Stomach smooth muscle (tissue), 2 donors: ENCODE measurements around the gene KRTAP3-2.

Experiments
- H3K27ac ChIP-seq: one replicate; pipeline ENCODE4 v1.7.0; 2013; ENCODE audit warnings: mild to moderate bottlenecking, low read length, inconsistent platforms
- H3K27me3 ChIP-seq, 2 donors: one replicate each; pipeline ENCODE4 v1.7.0; 2013; ENCODE audit warnings: low read length in 2 of 2; ENCODE audit not compliant: insufficient read depth in 2 of 2, control insufficient read depth in 1 of 2
- H3K36me3 ChIP-seq, 2 donors: one replicate each; pipeline ENCODE4 v1.7.0; 2013; ENCODE audit warnings: low read length in 2 of 2; ENCODE audit not compliant: control insufficient read depth in 2 of 2, insufficient read depth in 2 of 2
- H3K4me1 ChIP-seq: one replicate; pipeline ENCODE4 v1.7.0; 2013; ENCODE audit warnings: low read length; ENCODE audit not compliant: control insufficient read depth, insufficient read depth
- H3K4me3 ChIP-seq, 2 donors: one replicate each; pipeline ENCODE4 v1.7.0; 2013; ENCODE audit warnings: low read length in 2 of 2
- H3K9ac ChIP-seq, 2 donors: one replicate each; pipeline ENCODE4 v1.7.0; 2013; ENCODE audit warnings: low read length in 2 of 2, mild to moderate bottlenecking in 1 of 2
- H3K9me3 ChIP-seq, 2 donors: one replicate each; pipeline ENCODE4 v1.7.0; 2013; ENCODE audit warnings: low read length in 2 of 2; ENCODE audit not compliant: control insufficient read depth in 2 of 2
- donor health status: healthy.
- donor health status: Pancreatic carcinoma.

The KRTAP3-2 gene

DNA sequence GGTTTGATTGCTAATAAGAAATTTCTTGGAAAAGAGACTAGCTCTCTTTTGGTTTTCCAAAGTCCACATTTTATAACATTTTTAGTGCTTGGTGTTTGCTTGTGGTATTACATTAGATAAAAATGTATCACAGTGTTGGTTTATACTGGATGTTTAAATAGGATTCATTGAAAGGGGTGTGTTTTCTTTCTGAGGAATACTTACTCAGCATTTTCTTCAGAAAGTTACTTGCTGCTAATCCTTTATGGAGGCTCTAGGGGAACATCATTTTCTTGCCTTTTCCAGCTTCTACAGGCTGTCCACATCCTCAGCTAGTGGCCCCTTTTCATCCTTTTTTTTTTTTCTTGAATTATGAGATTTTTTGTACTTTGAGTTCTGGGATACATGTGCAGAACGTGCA lies 32.1 kb downstream of the KRTAP3-2 start:
- Histone ChIP-seq H3K4me1 (no peaks in the 10 kb centered on the region), H3K36me3 (no peaks in the 10 kb centered on the region), H3K27ac (no peak overlapping the region), H3K9ac (no peak overlapping the region), H3K27me3 (no peaks in the 10 kb centered on the region), H3K4me3 (no peak overlapping the region), H3K9me3 (peaks cover 3% of the 10 kb centered on the region in 2 donors)

DNA sequence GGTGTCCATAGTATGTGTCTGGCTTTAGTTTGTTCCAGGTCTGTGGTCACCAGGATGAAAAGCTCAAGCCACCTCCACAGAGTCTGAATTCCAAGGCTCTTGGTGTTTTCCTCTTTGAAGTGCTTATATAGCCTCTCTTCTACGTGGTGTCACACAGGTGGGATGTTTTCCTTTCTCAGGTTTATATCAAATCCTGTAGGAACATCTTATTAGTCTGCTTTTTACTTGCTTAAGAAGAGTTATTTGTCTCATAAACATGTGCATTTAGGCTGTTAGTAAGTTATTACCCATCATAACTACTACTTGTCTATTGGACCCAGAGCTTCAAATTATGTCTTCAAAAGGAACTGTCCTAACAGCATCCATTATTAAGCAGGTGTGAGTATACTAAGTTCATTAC lies 32.9 kb downstream of the KRTAP3-2 start, which contains the start of gene KRT39:
Gene KRT39 (minus strand): TSS at position 101 of the 400 bp plus-strand sequence. CDS start 92 bp downstream, at position 9.
- H3K36me3 ChIP-seq = no peaks in the 10 kb centered on the region
- peaks cover 3% of the 10 kb centered on the region in 2 donors for H3K9me3 ChIP-seq
- no peak within 1 kb of the TSS for H3K9ac ChIP-seq
- H3K4me3 ChIP-seq = no peak within 1 kb of the TSS
- H3K4me1 ChIP-seq = no peaks in the 10 kb centered on the region
- H3K27me3 ChIP-seq = no peaks in the 10 kb centered on the region
- no peak within 1 kb of the TSS for H3K27ac ChIP-seq

DNA sequence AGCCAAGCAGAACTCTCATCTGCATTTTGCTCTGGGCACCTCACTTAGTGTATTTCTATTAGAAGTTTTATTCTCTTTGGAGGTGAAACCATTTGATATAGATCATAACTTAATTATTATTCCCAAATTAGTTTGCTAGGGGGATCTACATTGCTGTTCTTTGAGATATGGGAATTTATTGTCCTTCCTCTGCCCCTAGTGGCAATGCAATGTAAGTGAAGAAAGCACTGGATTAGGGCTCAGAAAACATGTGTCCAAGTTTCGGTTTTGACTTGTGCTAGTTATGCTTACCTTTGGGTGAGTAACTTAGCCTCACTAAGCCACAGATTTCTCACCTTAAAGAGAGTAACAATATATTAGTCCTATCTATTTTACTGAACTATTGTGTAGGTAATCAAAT lies 35.9 kb downstream of the KRTAP3-2 start:
- no peaks in the 10 kb centered on the region for H3K4me1 ChIP-seq
- H3K27ac ChIP-seq = no peak overlapping the region
- peaks cover 3% of the 10 kb centered on the region in 2 donors for H3K9me3 ChIP-seq
- no peak overlapping the region for H3K4me3 ChIP-seq
- H3K9ac ChIP-seq = no peak overlapping the region
- H3K36me3 ChIP-seq = no peaks in the 10 kb centered on the region
- H3K27me3 ChIP-seq = peaks cover 0 to 4% of the 10 kb centered on the region in 2 donors

DNA sequence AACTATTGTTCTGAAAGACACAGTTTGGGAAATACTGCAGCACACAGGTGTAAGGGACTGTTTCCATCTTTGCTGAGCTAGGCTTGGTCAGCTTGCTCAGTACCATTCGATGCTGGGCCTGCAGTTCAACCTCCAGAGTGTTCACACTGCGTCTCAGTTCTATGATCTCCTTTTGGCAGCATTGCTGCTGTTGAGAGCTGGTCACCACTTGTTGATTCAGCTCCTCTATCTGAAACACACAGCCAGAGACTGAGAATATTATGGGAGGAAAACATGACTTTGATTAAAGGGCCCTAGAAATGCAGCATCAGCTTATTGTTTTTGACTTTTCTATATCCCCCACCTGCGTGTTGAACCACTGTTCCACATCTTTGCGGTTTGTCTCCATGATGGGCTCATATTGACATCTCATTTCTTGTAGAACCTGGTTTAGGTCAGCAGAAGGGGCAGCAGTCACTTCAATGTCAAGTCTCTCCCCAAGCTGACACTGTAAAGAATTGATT lies 37.6 kb downstream of the KRTAP3-2 start:
- no peak overlapping the region for H3K9ac ChIP-seq
- no peak overlapping the region for H3K27ac ChIP-seq
- H3K27me3 ChIP-seq = peaks cover 0 to 4% of the 10 kb centered on the region in 2 donors
- no peak overlapping the region for H3K4me3 ChIP-seq
- no peaks in the 10 kb centered on the region for H3K4me1 ChIP-seq
- H3K36me3 ChIP-seq = no peaks in the 10 kb centered on the region
- peaks cover 3% of the 10 kb centered on the region in 2 donors for H3K9me3 ChIP-seq

DNA sequence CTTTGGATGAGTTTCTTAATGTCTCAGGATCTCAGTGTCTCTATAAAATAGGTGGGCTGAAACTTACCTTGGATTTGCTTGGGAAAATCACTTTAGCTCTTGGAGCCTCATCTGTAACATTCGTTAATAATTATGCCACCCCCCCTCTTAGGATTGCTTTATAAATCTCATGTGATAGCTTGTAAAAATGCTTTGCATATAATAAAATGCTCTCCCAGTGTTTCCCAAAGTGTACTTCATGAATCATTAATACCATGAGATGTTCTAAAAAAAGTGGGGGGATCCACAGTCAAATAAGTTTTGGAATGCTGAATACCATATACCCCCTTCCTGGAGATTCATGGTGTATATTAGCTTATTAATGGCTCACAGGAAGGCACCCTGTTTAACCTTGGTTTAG lies 38.1 kb downstream of the KRTAP3-2 start:
- Histone ChIP-seq H3K9me3 (peaks cover 3% of the 10 kb centered on the region in 2 donors), H3K9ac (no peak overlapping the region), H3K27ac (no peak overlapping the region), H3K4me1 (no peaks in the 10 kb centered on the region), H3K27me3 (peaks cover 0 to 4% of the 10 kb centered on the region in 2 donors), H3K36me3 (no peaks in the 10 kb centered on the region), H3K4me3 (no peak overlapping the region)

DNA sequence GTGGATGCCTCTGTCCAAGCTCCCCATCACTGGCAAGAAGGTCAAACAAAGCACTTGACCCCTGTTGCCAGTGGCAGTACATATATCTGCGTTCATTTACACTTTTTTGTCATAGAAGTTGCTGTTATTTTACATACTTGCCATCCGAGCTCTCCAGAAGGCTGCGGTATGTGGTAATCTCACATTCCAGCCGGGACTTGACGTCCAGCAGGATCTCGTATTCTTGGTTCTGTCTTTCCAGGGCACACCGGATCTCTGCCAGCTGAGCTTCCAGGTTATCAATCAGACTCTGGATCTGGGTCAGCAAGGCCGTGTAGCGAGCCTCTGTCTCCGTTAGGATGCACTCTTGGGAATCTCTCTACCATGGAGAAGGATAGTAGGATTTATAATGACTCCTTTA lies 39.6 kb downstream of the KRTAP3-2 start:
- H3K4me1 ChIP-seq = no peaks in the 10 kb centered on the region
- peaks cover 0 to 4% of the 10 kb centered on the region in 2 donors for H3K27me3 ChIP-seq
- peaks cover 3% of the 10 kb centered on the region in 2 donors for H3K9me3 ChIP-seq
- H3K4me3 ChIP-seq = no peak overlapping the region
- H3K27ac ChIP-seq = no peak overlapping the region
- H3K9ac ChIP-seq = no peak overlapping the region
- H3K36me3 ChIP-seq = no peaks in the 10 kb centered on the region

DNA sequence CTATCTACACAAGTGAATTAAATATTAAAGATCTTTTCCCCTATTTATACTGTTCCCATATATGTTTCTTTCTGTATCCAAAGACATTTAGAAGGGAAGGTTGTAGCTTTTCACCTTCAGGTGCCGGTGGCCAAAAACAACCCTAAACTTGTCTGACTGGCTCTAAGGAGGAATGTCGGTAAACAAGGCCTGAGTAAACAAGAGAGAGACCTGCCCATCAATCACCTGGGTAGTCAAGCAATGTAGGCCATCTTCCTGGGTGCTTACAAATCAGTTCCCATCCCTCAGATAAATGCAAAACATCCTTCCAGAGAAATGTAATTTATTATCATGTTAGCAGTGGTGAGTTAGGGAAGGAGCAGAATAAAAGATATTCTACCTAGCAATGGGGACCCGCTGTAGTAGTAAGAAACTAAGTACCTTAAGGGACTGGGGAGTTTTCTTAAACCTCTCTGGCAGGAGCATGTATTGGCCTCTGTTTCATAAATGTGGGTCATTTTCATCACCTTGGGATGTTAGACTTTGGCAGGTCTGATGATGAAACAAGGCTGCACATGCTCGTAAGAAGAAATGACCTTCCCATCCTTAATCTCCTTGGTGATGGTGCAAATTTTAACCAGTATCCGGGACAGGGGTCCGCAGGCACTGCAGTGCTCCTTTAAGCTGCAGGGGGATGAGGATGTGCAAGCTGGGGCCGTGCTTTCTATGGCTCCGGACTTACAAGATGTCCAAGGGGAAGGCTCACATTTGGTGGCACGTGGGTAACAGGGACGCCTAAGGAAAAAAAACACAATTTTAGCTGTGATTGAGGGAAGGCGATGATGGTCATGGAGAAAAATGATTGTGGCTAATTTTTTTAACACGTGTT lies 41.4 kb downstream of the KRTAP3-2 start:
- Histone ChIP-seq H3K4me3 (no peak overlapping the region), H3K27me3 (peaks cover 0 to 4% of the 10 kb centered on the region in 2 donors), H3K9me3 (peaks cover 3% of the 10 kb centered on the region in 2 donors), H3K36me3 (no peaks in the 10 kb centered on the region), H3K27ac (no peak overlapping the region), H3K4me1 (no peaks in the 10 kb centered on the region), H3K9ac (no peak overlapping the region)

DNA sequence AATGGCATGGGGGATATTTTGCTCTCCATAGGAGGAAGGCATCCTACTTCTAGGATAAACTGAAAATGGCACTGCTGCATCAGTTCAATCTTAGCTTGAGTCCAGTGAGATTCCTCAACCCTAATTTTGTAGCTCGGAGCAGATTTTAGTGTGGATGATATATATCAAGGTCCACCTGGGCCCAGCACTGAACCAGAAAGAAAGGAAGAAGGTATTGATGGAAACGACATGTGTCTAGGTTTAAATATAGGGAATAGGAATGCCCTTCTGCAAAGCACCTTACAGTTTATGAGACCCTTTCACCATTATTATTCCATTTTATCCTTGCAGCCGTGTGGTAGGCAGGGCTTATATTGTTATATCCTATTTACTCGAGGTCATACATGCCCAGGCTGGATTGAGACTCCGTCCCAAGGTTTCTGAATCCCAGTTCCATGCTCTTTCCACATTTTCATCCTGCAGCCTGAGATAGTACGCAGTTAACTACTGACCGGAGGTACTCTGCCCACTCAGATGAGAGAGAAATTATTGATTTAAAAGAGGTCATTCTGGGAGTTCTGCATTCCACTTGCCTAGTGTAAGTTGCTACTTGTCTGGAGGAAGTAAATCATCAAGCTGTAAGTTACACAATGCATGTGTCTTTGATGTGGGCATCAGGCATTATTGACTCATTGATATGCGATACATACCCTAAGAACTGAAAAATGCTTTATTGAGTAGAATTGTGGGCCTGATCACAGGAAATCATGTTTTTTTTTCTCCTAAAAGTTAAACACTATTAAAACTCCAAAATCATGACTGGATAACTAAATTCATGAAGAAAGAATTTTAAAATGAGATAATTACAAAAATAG lies 43.1 kb downstream of the KRTAP3-2 start:
- Histone ChIP-seq H3K27ac (no peak overlapping the region), H3K27me3 (peaks cover 0 to 4% of the 10 kb centered on the region in 2 donors), H3K4me1 (no peaks in the 10 kb centered on the region), H3K4me3 (no peak overlapping the region), H3K9ac (no peak overlapping the region), H3K36me3 (no peaks in the 10 kb centered on the region), H3K9me3 (no peaks in the 10 kb centered on the region)

DNA sequence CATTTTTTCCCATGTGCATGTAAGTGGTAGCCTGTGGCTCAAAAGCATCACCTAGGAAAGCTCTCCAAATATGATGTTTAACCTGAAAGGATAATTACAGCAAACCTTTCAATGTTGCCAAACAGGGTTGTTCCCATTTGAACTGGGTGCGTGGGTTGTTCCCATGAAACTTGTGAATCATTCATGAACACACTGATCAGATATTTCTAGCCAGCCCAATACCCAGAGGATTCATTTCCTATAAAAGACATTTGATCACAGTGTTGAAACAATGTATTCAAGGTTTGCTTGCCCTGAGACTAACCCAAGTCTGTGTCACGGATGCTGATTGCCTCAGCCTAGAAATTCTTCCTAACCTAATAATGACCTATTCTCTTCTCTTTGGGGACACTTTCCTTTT lies 45.8 kb downstream of the KRTAP3-2 start:
- Histone ChIP-seq H3K4me3 (no peak overlapping the region), H3K9ac (no peak overlapping the region), H3K4me1 (no peaks in the 10 kb centered on the region), H3K36me3 (no peaks in the 10 kb centered on the region), H3K9me3 (no peaks in the 10 kb centered on the region), H3K27me3 (peaks cover 3 to 5% of the 10 kb centered on the region in 2 donors), H3K27ac (no peak overlapping the region)

DNA sequence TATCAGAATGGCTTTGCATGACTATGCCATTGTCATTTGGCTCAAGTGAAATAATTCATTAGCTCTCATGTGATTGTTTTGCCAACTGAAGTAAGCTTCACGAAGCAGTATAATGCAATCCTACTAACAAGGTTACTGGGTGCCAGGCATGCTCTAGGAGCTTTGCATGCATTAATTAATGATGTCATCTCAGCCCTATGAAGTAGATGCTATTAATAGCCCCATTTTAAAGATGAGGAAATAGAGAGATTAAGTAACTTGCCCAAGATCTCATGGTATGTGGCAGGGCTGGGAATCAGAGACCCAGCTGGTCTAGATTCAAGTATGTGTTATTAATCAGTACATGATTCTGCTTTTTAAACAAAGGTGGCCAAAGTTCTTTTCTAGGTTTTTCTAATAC lies 47.0 kb downstream of the KRTAP3-2 start:
- Histone ChIP-seq H3K9me3 (no peaks in the 10 kb centered on the region), H3K27me3 (peaks cover 6 to 8% of the 10 kb centered on the region in 2 donors), H3K4me3 (no peak overlapping the region), H3K4me1 (no peaks in the 10 kb centered on the region), H3K9ac (no peak overlapping the region), H3K27ac (no peak overlapping the region), H3K36me3 (no peaks in the 10 kb centered on the region)
